Fibroblast of the aortic adventitia (primary cell): ENCODE measurements around the gene KIAA0232. TPM values are rescaled to one million over a fixed set of nuclear protein-coding genes. Genes with fewer than 3 reads are reported as not detected.
"Not testable (repeated sequence)": the region's sequence is repeated elsewhere in the genome, so short reads cannot be mapped to it uniquely, and the experiment has no call there.

Experiments
- DNase-seq: peaks from one replicate; pipeline ENCODE4 v3.0.0-alpha.2; 2010; ENCODE audit warnings: low read depth
- H3K4me3 ChIP-seq: 2 replicates; pipeline ENCODE4 v1.5.1; 2011; ENCODE audit warnings: low read depth, mild to moderate bottlenecking, control low read depth, low read length, moderate library complexity
- CTCF ChIP-seq: IDR thresholded peaks from 2 replicates; pipeline ENCODE4 v1.5.1; 2011; ENCODE audit warnings: mild to moderate bottlenecking, low read length, control low read depth, inconsistent platforms; ENCODE audit not compliant: insufficient read depth
- total RNA-seq: library from RNA; depleted of rRNA; stranded (reverse); fragments of >200 nt; gene quantifications from 2 replicates; pipeline ENCODE4 v1.2.3, GENCODE V29; 2012; ENCODE audit warnings: low replicate concordance

The KIAA0232 gene
- total RNA-seq, 1 donor = 28.7 TPM

- no peak for TF ChIP-seq CTCF
- DNase-seq = no peak
- no peak overlapping the region for H3K4me3 ChIP-seq
These were observed 27.3 kb upstream of the KIAA0232 start for GRCh38 chr4:6755088-6755753.

- DNase-seq, H3K4me3 ChIP-seq: not testable (repeated sequence)
These were observed 26.2 kb upstream of the KIAA0232 start for GRCh38 chr4:6756345-6756744.

GRCh38 chr4:6758728-6759127 is 23.8 kb upstream of the KIAA0232 start:
- DNase-seq = no peak
- H3K4me3 ChIP-seq = no peak overlapping the region
- no peak for TF ChIP-seq CTCF

GRCh38 chr4:6760865-6761264 is 21.7 kb upstream of the KIAA0232 start:
- DNase-seq = no peak
- no peak overlapping the region for H3K4me3 ChIP-seq
- TF ChIP-seq CTCF = no peak

GRCh38 chr4:6761649-6762615 is 20.6 kb upstream of the KIAA0232 start:
- no peak overlapping the region for H3K4me3 ChIP-seq
- no peak for TF ChIP-seq CTCF
- DNase-seq = no peak

GRCh38 chr4:6763330-6763851 is 19.1 kb upstream of the KIAA0232 start:
- no peak for TF ChIP-seq CTCF

GRCh38 chr4:6764976-6765620 is 17.4 kb upstream of the KIAA0232 start:
- TF ChIP-seq CTCF = no peak
- no peak for DNase-seq

More at GRCh38 chr4:6763330-6763851, 19.1 kb upstream of the KIAA0232 start:
- no peak for DNase-seq
- no peak overlapping the region for H3K4me3 ChIP-seq

More at GRCh38 chr4:6764976-6765620, 17.4 kb upstream of the KIAA0232 start:
- H3K4me3 ChIP-seq = no peak overlapping the region
